Psoas muscle (tissue), 8 donors: Measurements from ENCODE around the gene SLC2A8. TPM values are rescaled to one million over a fixed set of nuclear protein-coding genes. Genes with fewer than 3 reads are reported as not detected.

Experiments
- ATAC-seq, 4 donors: fragments of 200-7000 bp; cut with Tn5 transposase; one replicate each; pipeline ENCODE4 v1.9.1; 2020; ENCODE audit warnings: moderate library complexity in 3 of 4, mild to moderate bottlenecking in 2 of 4
- DNase-seq, 2 donors: peaks; one replicate each; pipeline ENCODE4 v3.0.0-alpha.2; 2020
- H3K27ac ChIP-seq: fragments of 200-600 bp; one replicate; pipeline ENCODE4 v1.8.0; 2022
- H3K27me3 ChIP-seq, 3 donors: fragments of 200-600 bp in 1 of 3; one replicate each; pipeline versions ENCODE4 v1.6.1 to v1.8.0; 2013 to 2022; ENCODE audit warnings: low read length in 2 of 3, mild to moderate bottlenecking in 2 of 3, moderate library complexity in 1 of 3; ENCODE audit not compliant: insufficient read depth in 3 of 3
- H3K36me3 ChIP-seq, 2 donors: fragments of 200-600 bp in 1 of 2; one replicate each; pipeline versions ENCODE4 v1.6.1 to v1.8.0; 2013 to 2022; ENCODE audit warnings: low read depth in 1 of 2, mild to moderate bottlenecking in 1 of 2, moderate library complexity in 1 of 2; ENCODE audit not compliant: insufficient read depth in 1 of 2
- H3K4me1 ChIP-seq: fragments of 200-600 bp; one replicate; pipeline ENCODE4 v1.8.0; 2022
- H3K4me3 ChIP-seq: fragments of 200-600 bp; one replicate; pipeline ENCODE4 v1.8.0; 2022; ENCODE audit warnings: mild to moderate bottlenecking
- H3K9me3 ChIP-seq: fragments of 200-600 bp; one replicate; pipeline ENCODE4 v1.8.0; 2022
- WGBS, 3 donors: extraction: QIAGEN DNeasy Blood & Tissue Kit; methylation state at CpG; one replicate each; pipeline versions ENCODE4 v1.1.6 to v1.1.7; 2013; 5-methylcytosine and 5-hydroxymethylcytosine counted together
- intact Hi-C, 2 donors: fragments of 100-400 bp; cut with DNase I; formaldehyde crosslinking; loops; one replicate each; pipeline versions ENCODE4 v1.11.0 to v1.14.2; 2022
- polyA plus RNA-seq, 3 donors: library from polyadenylated mRNA; stranded (reverse); fragments of 200-250 nt; gene quantifications; one replicate each; pipeline ENCODE4 v1.2.3, GENCODE V29; 2013
- total RNA-seq, 4 donors: library from RNA; stranded (reverse); fragmentation: NEBNext Ultra II Directional in 2 of 4; extraction: Animal tissue kit (Norgen Biotek cat#: 25700) in 2 of 4; gene quantifications; one replicate each; pipeline versions ENCODE4 v1.2.1 to v1.2.4, GENCODE V29; 2021 to 2023
- TF ChIP-seq, protein P1 (sequence below): fragments of 200-600 bp; IDR thresholded peaks from one replicate; pipeline ENCODE4 v1.8.0; 2022; ENCODE audit warnings: antibody characterized with exemption
- donor health status: healthy with polysubstance abuse.
- donor health status: DM: no; HTN: no; CAD: no; lungs with moderate emphysema.
- donor health status: Bipolar disorder and iron deficiency.
- donor health status: healthy.
- donor health status: DM: yes; HTN: yes; CAD: no.
- donor health status: DM: no; HTN: no; CAD: no.
- donor health status: DM: no; HTN: no; CAD: no.
- donor health status: DM: yes; HTN: yes; CAD: no.

SLC2A8 gene
- total and polyA plus RNA-seq, 7 donors = 13.2 to 20.3 (median 16.3) TPM

DNA sequence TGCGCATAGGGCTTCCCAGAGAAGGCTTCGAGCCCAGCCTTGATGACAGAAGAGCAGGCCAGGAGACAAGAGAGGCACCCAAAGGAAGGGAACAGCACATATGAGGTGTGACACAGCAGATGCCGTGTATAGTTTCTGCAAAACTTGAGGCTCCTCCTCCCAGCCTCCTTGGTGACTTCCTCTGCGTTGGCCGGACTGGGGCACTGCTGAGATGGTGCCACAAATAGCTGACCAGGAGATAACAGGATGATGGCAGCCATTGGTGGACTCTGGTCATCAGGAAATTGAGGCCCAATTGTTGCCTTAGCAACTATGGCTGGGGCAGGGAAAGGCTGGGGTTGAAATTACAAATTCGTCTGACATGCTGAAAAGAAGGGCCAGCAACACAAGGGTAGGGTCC, 22.4 kb downstream of the SLC2A8 start:
- Histone ChIP-seq H3K4me1 (peaks cover 21% of the 10 kb centered on the region), H3K4me3 (no peak overlapping the region), H3K27me3 (no peaks in the 10 kb centered on the region), H3K9me3 (no peaks in the 10 kb centered on the region), H3K27ac (no peak overlapping the region), H3K36me3 (no peaks in the 10 kb centered on the region)
- DNase-seq = no peak
- ATAC-seq = no peak
- 83 to 87% (median 87%) methylated on average over 3 to 6 of the region's 6 CpGs for WGBS, 3 donors
- intact Hi-C loops = no loop called here
- TF ChIP-seq, protein P1, sequence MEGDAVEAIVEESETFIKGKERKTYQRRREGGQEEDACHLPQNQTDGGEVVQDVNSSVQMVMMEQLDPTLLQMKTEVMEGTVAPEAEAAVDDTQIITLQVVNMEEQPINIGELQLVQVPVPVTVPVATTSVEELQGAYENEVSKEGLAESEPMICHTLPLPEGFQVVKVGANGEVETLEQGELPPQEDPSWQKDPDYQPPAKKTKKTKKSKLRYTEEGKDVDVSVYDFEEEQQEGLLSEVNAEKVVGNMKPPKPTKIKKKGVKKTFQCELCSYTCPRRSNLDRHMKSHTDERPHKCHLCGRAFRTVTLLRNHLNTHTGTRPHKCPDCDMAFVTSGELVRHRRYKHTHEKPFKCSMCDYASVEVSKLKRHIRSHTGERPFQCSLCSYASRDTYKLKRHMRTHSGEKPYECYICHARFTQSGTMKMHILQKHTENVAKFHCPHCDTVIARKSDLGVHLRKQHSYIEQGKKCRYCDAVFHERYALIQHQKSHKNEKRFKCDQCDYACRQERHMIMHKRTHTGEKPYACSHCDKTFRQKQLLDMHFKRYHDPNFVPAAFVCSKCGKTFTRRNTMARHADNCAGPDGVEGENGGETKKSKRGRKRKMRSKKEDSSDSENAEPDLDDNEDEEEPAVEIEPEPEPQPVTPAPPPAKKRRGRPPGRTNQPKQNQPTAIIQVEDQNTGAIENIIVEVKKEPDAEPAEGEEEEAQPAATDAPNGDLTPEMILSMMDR = no peak

DNA sequence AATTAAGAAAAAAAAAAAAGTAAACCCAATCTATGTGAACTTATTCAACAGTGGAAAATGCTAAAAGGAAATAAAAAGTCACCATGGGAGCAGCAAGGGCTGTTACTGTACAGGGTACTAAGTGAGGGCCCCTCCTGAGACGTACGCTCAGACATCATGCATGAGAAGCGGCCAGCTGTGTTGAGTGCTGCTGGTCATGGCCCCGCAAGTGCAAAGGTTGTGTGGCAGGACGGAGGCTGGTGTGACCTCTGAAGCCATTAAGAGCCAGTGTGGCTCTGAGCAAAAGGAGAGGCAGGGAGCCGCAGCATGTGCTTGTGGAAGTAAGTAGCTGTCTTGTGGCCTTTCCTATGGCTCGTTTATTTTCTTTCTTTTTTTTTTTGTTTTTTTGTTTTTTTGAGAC, 24.1 kb downstream of the SLC2A8 start:
- TF ChIP-seq, protein P1 = no peak
- DNase-seq = no peak
- WGBS, 3 donors = 89 to 90% (median 89%) methylated on average over 7 of the region's 7 CpGs
- H3K9me3 ChIP-seq = no peaks in the 10 kb centered on the region
- no peak for ATAC-seq
- no peak overlapping the region for H3K4me3 ChIP-seq
- peaks cover 31% of the 10 kb centered on the region for H3K4me1 ChIP-seq
- no peak overlapping the region for H3K27ac ChIP-seq
- H3K27me3 ChIP-seq = no peaks in the 10 kb centered on the region
- intact Hi-C loops = no loop called here
- no peaks in the 10 kb centered on the region for H3K36me3 ChIP-seq

DNA sequence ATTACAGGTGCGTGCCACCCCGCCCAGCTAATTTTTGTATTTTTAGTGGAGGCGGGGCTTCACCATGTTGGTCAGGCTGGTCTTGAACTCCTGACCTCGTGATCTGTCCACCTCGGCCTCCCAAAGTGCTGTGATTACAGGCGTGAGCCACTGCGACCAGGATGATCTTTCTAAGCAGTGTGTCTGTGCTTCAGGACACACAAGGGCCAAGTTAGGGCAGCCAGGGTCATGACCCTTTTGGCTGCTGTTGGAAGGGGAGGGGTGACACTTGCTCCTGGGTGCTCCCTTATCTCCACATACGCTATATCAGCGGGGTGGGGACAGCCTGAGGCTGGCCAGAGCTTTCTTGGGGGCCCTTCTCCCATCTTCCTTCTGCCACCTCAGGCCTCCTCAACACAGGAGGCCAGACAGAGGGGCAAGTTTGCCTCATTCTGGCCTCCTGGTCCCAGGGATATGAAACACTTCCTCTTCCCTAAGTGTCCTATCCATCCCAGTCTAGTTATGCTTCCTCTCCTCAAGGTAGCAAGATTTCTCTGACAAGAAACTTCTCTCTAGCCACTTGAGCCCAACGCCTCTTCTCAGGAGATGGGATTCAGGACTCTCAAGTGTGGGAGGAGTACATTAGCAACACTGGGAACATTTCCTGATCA, 25.3 kb downstream of the SLC2A8 start:
- Histone ChIP-seq H3K4me1 (peaks cover 43% of the 10 kb centered on the region), H3K4me3 (peak overlapping the region; percentile 86), H3K27me3 (no peaks in the 10 kb centered on the region), H3K27ac (peak overlapping the region; percentile 41), H3K36me3 (no peaks in the 10 kb centered on the region), H3K9me3 (no peaks in the 10 kb centered on the region)
- DNase-seq (no peak), ATAC-seq (no peak)
- WGBS, 3 donors = 89 to 96% (median 94%) methylated on average over 10 of the region's 10 CpGs
- intact Hi-C loops = loop anchor here in 1 of 2 donors (2.0 kb wide), 1 partner anchor 25 kb away; the partner anchor contains the start of gene SLC2A8
- TF ChIP-seq, protein P1 = no peak

DNA sequence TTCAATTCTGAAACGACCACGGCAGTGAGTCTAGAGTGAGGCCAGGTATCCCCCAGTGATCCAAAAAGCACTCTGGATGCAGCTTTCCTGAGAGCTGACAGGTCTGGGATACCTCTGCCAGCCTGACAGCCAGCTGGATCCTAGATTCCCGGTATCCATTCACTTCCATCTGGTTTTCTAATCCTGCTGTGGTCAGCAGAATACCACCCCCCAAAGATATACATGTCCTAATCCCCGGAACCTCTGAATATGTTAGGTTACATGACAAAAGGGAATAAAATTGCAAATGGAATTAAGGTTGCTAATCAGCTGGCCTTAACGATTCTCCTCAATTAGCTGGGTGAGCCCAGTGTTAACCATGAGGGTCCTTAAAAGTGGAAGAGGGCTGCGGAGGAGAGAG, 25.8 kb downstream of the SLC2A8 start:
- Histone ChIP-seq H3K36me3 (no peaks in the 10 kb centered on the region), H3K9me3 (no peaks in the 10 kb centered on the region), H3K4me1 (peaks cover 46% of the 10 kb centered on the region), H3K27ac (peak overlapping the region; percentile 93), H3K27me3 (no peaks in the 10 kb centered on the region), H3K4me3 (peak overlapping the region; percentile 86)
- intact Hi-C loops = loop anchor here in 1 of 2 donors (2.0 kb wide), 1 partner anchor 26 kb away; the partner anchor contains the start of gene SLC2A8
- no peak for DNase-seq
- no peak for ATAC-seq
- 41 to 50% (median 47%) methylated on average over 6 of the region's 6 CpGs for WGBS, 3 donors
- TF ChIP-seq, protein P1 = no peak
